ENCODE data around the gene SMIM36. TPM values are rescaled to one million over a fixed set of nuclear protein-coding genes. Genes with fewer than 3 reads are reported as not detected.
"Not testable (repeated sequence)": the region's sequence is repeated elsewhere in the genome, so short reads cannot be mapped to it uniquely, and the experiment has no call there.

SMIM36 gene
- total RNA-seq, 2 experiments from 2014 or later: not detected

DNA sequence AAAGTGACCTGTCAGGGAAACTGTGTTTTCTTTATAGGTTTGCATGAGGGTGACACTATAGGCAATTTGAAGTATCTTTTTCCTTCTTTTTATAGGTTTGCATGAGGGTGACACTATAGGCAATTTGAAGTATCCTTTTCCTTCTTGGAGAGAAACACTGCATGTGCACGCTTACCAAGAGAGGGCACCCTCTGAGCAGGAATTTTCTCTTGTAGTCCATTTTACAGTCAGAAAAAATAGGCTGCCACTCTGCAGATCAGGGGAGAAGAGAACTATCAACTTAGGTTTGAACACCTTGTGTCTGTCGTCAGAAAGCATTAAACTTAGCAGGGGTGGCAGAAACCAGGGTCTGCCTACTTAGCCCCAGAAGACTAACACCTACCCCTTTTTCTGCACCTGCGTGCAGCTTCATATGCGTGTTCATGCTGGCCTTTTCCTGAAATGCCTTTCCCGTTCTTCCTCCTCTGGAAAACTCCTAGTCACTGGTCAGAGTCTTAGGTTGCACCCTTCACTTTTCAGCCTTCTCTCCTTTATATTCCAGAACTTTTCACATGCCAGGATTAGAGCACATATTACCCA, 16.4 kb upstream of the SMIM36 start:
- no peak for ATAC-seq (ENCODE audit: low read depth)

DNA sequence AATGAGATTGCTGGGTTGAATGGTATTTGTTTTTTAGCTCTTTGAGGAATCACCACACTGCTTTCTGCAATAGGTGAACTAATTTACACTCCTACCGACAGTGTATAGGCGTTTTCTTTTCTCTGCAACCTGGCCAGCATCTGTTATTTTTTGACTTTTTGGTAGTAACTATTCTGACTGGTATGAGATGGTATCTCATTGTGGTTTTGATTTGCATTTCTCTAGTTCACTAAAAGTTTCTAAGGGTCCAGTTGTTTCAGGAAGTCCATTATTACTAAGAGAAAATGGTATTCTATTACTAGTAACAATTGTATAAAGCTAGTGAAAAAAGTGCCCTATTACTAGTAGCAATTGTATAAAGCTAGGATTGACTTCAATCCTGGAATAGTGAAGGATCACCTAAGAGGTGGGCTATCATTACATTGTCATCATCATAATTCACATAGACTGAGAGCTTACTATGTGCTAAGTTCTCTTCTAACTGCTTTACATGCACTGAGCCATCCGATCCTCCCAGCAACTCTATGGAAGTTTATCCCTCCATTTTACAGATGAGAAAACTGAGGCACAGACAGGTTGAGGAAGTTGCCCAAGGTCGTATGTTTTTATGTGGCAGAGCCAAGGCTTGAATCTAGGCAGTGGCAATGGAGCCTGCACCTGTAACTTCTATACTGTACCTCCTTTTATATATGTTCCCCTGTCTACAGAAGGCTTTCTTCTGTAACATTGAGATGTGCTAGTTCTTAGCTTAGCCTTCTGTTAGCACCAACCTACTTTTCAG, 13.4 kb upstream of the SMIM36 start:
- no peaks in the 10 kb centered on the region for H3K9me3 Mint-ChIP-seq
- POLR2A ChIA-PET: no interaction called here
- ATAC-seq (ENCODE audit: low read depth) (no peak), DNase-seq (no peak)
- no peaks in the 10 kb centered on the region for H3K36me3 Mint-ChIP-seq
- H3K27ac Mint-ChIP-seq: no peak overlapping the region
- peaks cover 13% of the 10 kb centered on the region for H3K27me3 Mint-ChIP-seq
- no peak overlapping the region for H3K4me3 Mint-ChIP-seq
- no peaks in the 10 kb centered on the region for H3K4me1 Mint-ChIP-seq

More for the DNA sequence above, 16.4 kb upstream of the SMIM36 start:
- H3K27ac Mint-ChIP-seq: no peak overlapping the region
- DNase-seq: no peak
- no peak overlapping the region for H3K4me3 Mint-ChIP-seq
- POLR2A ChIA-PET: no interaction called here
- H3K9me3 Mint-ChIP-seq: no peaks in the 10 kb centered on the region
- peaks cover 10% of the 10 kb centered on the region for H3K27me3 Mint-ChIP-seq
- no peaks in the 10 kb centered on the region for H3K4me1 Mint-ChIP-seq
- no peaks in the 10 kb centered on the region for H3K36me3 Mint-ChIP-seq

DNA sequence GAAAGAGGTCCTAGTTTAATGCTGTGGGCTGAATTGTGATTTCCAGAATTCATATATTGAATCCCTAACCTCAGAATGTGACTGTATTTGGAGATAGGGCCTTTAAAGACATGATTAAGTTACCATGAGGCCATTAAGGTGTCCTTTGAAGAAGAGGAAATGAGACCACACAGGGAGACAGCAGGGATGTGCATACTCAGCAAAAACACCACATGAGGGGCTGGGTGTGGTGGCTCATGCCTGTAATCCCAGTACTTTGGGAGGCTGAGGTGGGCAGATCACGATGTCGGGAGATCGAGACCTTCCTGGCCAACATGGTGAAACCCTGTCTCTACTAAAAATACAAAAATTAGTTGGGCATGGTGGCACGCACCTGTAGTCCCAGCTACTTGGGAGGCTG, 11.8 kb upstream of the SMIM36 start:
- H3K36me3 Mint-ChIP-seq; H3K4me1 Mint-ChIP-seq; H3K4me3 Mint-ChIP-seq; POLR2A ChIA-PET; DNase-seq; ATAC-seq (ENCODE audit: low read depth); H3K9me3 Mint-ChIP-seq; H3K27ac Mint-ChIP-seq: not testable (repeated sequence)
- peaks cover 13% of the 10 kb centered on the region for H3K27me3 Mint-ChIP-seq

DNA sequence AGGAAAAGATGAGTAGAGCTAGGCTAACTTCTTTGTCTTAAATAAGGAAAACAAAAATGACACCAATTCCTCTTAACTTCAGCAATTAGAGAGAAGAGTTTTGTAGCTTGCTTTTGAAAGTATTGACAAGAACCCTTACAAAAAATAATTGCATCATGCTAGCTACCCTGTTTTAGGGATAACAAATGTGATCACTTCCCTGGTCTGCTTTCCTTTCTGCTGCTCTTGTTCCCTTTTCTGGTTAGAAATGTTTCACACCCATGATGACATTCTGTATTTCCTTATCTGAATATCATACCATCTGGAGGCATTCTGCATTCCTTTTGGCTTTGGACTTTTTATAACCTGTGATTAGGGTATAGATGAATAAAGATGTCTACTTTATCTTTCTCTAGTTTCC, 9.9 kb upstream of the SMIM36 start:
- Mint-ChIP-seq H3K27me3 (peaks cover 13% of the 10 kb centered on the region), H3K4me3 (no peak overlapping the region), H3K36me3 (no peaks in the 10 kb centered on the region), H3K27ac (no peak overlapping the region), H3K4me1 (no peaks in the 10 kb centered on the region), H3K9me3 (no peaks in the 10 kb centered on the region)
- ATAC-seq (ENCODE audit: low read depth) (no peak), DNase-seq (no peak)
- POLR2A ChIA-PET: no interaction called here

DNA sequence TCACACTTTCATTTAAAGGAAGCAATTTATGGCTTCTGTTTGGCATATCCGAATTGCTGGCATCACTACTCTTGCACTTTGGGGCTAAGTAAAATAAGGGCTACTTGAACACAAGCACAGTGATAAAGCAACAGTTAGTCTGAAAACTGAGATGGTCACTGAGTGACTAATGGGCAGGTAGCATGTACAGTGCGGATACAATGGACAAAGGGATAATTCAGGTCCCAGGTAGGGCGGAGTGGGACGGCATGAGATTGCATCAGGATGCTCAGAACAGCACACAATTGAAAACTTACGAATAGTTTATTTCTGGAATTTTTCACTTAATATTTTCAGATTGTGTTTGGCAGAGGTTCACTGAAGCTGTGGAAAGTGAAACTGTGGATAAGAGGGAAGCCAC, 9.2 kb upstream of the SMIM36 start:
- H3K27ac Mint-ChIP-seq: no peak overlapping the region
- DNase-seq (no peak), ATAC-seq (ENCODE audit: low read depth) (no peak)
- no peaks in the 10 kb centered on the region for H3K9me3 Mint-ChIP-seq
- no peak overlapping the region for H3K4me3 Mint-ChIP-seq
- POLR2A ChIA-PET: no interaction called here
- no peaks in the 10 kb centered on the region for H3K36me3 Mint-ChIP-seq
- H3K4me1 Mint-ChIP-seq: no peaks in the 10 kb centered on the region
- H3K27me3 Mint-ChIP-seq: peaks cover 14% of the 10 kb centered on the region

DNA sequence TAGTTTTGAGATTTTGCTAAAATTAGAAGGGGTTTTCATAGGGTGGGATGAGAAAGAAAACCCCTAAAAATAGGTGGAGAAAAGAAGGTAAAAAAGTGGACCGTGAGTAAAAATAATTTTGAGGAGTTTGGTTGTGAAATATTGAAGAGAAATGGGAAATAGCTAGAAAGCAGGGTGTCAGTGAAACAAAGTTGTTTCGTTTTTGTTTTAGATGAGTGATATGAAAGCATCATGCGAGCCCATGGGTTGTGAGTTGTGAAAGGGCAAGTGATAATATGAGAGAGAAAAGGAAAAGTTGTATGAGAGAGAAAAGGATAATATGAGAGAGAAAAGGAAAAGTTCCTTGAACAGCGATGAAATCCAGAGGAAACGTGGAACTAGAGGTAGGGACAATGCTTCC, 7.3 kb upstream of the SMIM36 start:
- POLR2A ChIA-PET: no interaction called here
- no peak overlapping the region for H3K4me3 Mint-ChIP-seq
- H3K4me1 Mint-ChIP-seq: peaks cover 3% of the 10 kb centered on the region
- ATAC-seq (ENCODE audit: low read depth) (no peak), DNase-seq (no peak)
- no peaks in the 10 kb centered on the region for H3K36me3 Mint-ChIP-seq
- H3K27ac Mint-ChIP-seq: no peak overlapping the region
- peaks cover 13% of the 10 kb centered on the region for H3K27me3 Mint-ChIP-seq
- no peaks in the 10 kb centered on the region for H3K9me3 Mint-ChIP-seq

DNA sequence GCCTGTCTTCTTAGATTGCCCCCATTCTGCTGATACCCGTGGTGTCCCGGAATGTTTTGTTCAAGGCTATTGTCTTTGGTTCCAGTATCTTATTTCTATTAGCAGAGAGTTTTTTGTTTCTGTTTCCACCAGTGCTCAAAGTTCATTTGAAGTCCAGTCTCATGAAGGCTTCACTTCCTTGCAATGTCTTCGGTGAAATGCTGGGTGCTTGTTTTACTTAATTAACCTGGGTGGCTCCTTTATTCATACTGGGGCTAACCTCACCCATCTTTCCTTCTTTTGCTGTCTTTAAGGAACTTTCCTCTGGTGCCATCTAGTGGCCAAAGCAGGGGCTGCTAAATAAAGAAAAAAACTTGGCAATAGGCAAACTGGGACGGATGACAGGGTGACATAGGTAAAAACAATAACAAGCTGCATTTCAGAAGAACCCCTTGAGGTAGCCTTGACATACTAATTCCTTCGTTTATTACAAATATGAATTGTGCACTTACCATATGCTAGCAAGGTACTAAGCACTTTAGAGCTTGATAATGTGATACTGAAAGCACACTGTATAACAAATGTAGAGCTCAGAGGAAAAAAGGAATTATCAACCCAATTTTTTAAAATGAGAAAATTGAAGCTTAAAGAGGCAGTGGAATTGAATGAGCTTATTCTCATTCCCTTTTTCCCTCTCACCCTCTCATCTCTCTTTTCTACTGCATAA, 2.8 kb upstream of the SMIM36 start:
- peak; percentile 56 for ATAC-seq (ENCODE audit: low read depth)
- POLR2A ChIA-PET: no interaction called here
- Mint-ChIP-seq H3K4me3 (no peak overlapping the region), H3K36me3 (no peaks in the 10 kb centered on the region), H3K27ac (no peak overlapping the region), H3K9me3 (no peaks in the 10 kb centered on the region), H3K27me3 (peaks cover 4% of the 10 kb centered on the region), H3K4me1 (peaks cover 3% of the 10 kb centered on the region)
- DNase-seq: peak; percentile 35

DNA sequence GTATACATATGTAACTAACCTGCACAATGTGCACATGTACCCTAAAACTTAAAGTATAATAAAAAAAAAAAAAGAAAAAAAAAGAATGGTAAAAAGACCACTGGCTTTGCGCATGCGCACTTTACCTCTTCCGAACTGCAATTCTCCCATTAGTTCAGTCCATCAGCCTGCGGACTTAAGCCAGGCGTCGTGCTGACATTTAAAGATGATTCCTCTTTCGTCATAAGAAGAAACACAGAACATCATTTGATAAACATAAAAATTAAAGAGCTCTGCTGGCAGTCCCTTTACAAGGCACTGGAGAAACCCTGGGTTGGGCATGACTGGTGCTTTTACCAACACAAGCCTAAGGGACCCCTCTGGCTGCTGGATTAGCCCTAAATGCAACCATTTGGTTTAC, 3.6 kb downstream of the SMIM36 start:
- H3K9me3 Mint-ChIP-seq; POLR2A ChIA-PET; H3K27me3 Mint-ChIP-seq; DNase-seq; H3K4me1 Mint-ChIP-seq; H3K36me3 Mint-ChIP-seq; H3K4me3 Mint-ChIP-seq; H3K27ac Mint-ChIP-seq; ATAC-seq (ENCODE audit: low read depth): not testable (repeated sequence)

DNA sequence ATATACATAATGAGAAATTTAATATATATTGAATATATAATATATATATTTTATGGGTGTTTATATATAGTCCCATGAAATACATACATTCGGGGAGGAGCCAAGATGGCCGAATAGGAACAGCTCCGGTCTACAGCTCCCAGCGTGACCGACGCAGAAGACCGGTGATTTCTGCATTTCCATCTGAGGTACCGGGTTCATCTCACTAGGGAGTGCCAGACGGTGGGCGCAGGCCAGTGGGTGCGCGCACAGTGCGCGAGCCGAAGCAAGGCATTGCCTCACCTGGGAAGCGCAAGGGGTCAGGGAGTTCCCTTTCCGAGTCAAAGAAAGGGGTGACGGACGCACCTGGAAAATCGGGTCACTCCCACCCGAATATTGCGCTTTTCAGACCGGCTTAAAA, 9.6 kb downstream of the SMIM36 start:
- H3K4me1 Mint-ChIP-seq; H3K36me3 Mint-ChIP-seq; H3K27me3 Mint-ChIP-seq; H3K9me3 Mint-ChIP-seq; H3K27ac Mint-ChIP-seq; POLR2A ChIA-PET; H3K4me3 Mint-ChIP-seq; ATAC-seq (ENCODE audit: low read depth): not testable (repeated sequence)
- peak; percentile 29 for DNase-seq

DNA sequence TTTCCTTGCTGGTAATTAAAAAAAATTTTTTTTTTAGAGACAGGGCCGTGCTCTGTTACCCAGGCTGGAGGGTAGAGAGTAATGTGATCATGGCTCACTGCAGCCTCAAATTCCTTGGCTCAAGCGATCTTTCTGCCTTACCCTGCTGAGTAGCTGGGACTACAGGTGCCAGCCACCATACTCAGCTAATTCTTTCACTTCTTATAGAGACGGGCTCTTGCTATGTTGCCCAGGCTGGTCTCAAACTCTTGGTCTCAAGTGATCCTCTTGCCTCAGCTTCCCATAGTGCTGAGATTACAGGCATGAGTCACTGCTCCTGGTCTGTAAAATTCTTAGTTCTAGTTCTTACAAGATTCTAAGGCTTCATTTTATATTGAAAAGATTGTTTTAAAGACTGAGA, 11.1 kb downstream of the SMIM36 start:
- Mint-ChIP-seq H3K4me1 (no peaks in the 10 kb centered on the region), H3K4me3 (no peak overlapping the region), H3K36me3 (no peaks in the 10 kb centered on the region), H3K9me3 (no peaks in the 10 kb centered on the region), H3K27ac (no peak overlapping the region), H3K27me3 (peaks cover 11% of the 10 kb centered on the region)
- POLR2A ChIA-PET: interaction anchor here (0.6 kb wide), 1 partner anchor 125 kb away, joined by 4 read pairs; no protein-coding TSS in a partner anchor
- DNase-seq: no peak
- ATAC-seq (ENCODE audit: low read depth): peak; percentile 66

DNA sequence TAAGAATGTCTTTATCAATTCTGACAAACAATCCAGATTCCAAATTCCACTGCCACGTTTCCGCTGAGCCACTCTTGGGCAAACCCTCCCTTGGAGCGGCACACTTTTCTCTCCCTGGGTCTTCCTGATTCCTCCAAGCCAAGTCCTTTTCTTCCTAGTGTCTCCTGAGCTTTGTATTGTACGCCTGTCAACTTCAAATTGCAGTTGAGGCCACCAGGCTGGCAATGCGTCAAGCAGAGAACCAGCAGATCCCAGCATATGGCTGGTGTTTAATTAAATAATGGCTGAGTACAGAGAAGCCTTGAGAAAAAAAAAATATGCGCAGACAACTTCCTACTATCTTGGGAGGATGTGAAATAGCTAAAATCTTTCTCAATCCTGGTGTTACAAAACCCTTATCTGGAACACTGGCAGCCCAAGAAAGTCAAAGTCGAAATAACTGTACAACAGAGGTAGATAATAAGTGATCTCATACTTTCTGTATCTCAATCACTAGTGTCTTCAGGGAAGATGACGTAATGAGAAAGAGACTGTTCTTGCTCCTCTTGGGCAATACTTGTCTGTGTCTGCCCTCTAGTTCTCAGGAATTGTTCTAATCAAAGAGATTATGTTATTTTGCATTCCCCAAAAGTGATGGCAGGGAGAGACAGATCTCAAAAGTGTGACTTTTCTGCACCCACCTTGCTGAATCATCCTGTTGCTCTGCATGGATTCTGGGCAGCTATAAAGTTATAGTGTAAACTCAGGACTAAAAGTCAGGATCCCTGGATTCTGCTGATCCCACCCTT, 15.0 kb downstream of the SMIM36 start:
- Mint-ChIP-seq H3K36me3 (no peaks in the 10 kb centered on the region), H3K27ac (no peak overlapping the region), H3K27me3 (peaks cover 22% of the 10 kb centered on the region), H3K4me3 (no peak overlapping the region), H3K4me1 (no peaks in the 10 kb centered on the region), H3K9me3 (no peaks in the 10 kb centered on the region)
- DNase-seq: no peak
- ATAC-seq (ENCODE audit: low read depth): no peak
- POLR2A ChIA-PET: no interaction called here

DNA sequence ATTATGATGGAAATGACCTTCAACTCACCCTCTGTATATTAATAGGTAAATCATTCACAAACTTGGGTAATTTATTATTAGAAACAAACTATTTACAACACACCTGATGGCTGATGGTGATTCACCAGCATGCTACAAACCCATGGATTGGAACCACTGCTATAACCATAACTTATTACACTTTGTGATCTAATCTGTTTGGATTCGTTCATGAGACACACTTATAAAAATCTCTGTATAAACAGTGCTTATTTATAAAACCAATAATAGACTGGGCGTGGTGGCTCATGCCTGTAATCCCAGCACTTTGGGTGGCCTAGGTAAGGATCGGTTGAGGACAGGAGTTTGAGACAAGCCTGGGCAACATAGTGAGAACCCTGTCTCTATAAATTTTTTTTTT, 16.0 kb downstream of the SMIM36 start:
- no peak overlapping the region for H3K4me3 Mint-ChIP-seq
- DNase-seq (no peak), ATAC-seq (ENCODE audit: low read depth) (no peak)
- peaks cover 26% of the 10 kb centered on the region for H3K27me3 Mint-ChIP-seq
- H3K4me1 Mint-ChIP-seq: no peaks in the 10 kb centered on the region
- no peak overlapping the region for H3K27ac Mint-ChIP-seq
- H3K36me3 Mint-ChIP-seq: no peaks in the 10 kb centered on the region
- no peaks in the 10 kb centered on the region for H3K9me3 Mint-ChIP-seq
- POLR2A ChIA-PET: no interaction called here

DNA sequence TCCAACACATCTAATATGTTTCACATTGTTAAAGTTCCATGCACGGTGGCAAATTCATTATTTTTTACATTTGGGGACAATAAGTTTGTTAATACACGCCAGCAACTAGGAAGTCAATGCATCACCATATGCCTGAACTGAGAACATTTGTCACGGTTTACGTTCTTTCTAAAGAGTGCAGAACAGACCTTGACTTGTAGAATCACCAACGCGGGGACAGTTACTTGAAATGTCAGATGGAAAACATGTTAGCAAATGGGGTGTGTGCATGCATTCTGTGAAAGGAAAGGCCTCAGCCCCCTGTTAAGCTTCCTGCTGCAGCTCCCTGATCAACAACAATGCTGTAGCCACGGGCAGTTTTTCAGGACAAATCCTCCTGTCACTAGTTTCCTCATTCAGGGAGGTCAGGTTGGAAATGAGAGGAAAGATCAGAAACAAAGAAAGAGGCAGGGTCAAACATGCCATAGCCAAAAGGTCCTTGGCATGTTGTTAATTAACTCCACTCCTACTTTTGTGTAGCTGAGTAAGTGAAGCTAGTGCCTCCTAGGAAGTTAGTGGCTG, 18.4 kb downstream of the SMIM36 start:
- H3K9me3 Mint-ChIP-seq: no peaks in the 10 kb centered on the region
- DNase-seq: no peak
- ATAC-seq (ENCODE audit: low read depth): no peak
- H3K36me3 Mint-ChIP-seq: no peaks in the 10 kb centered on the region
- H3K27me3 Mint-ChIP-seq: peaks cover 24% of the 10 kb centered on the region
- no peak overlapping the region for H3K27ac Mint-ChIP-seq
- no peak overlapping the region for H3K4me3 Mint-ChIP-seq
- POLR2A ChIA-PET: no interaction called here
- H3K4me1 Mint-ChIP-seq: no peaks in the 10 kb centered on the region
